ENCODE results near the gene SPATA20. TPM values are rescaled to one million over a fixed set of nuclear protein-coding genes. Genes with fewer than 3 reads are reported as not detected.

The SPATA20 gene
- total RNA-seq, 2 experiments from 2014 or later = 10.2 to 10.3 TPM

GRCh38 chr17:50527949-50528474 lies 19.0 kb upstream of the SPATA20 start:
- ATAC-seq (ENCODE audit: poor library complexity) (no peak), DNase-seq (no peak)
- Mint-ChIP-seq H3K27ac (no peak overlapping the region), H3K36me3 (ENCODE audit: low read depth) (no peaks in the 10 kb centered on the region), H3K9me3 (no peaks in the 10 kb centered on the region), H3K4me1 (ENCODE audit: low read depth) (peaks cover under 1% of the 10 kb centered on the region), H3K27me3 (peaks cover 48% of the 10 kb centered on the region), H3K4me3 (no peak overlapping the region)
- peaks cover 0 to 8% of the 10 kb centered on the region in 2 experiments for H3K9me3 ChIP-seq (ENCODE audit: control insufficient read depth in 1 of 2, insufficient read depth in 1 of 2, low read length in 2 of 2)
- intact Hi-C loops (cut with DNase I, micrococcal nuclease) = no loop called here
- H3K4me1 ChIP-seq (ENCODE audit: insufficient read depth, low read length) = peaks cover 10% of the 10 kb centered on the region
- CTCF ChIA-PET = no interaction called here
- H3K27me3 ChIP-seq (ENCODE audit: control insufficient read depth in 1 of 2, insufficient read depth in 2 of 2, low read length in 2 of 2) = peaks cover 27 to 33% of the 10 kb centered on the region in 2 experiments
- no peaks in the 10 kb centered on the region for H3K36me3 ChIP-seq (ENCODE audit: insufficient read depth, low read length)
- no peak for TF ChIP-seq CTCF (IDR thresholded peaks at IDR 0.05)
- POLR2A ChIA-PET = no interaction called here
- H3K4me3 ChIP-seq (ENCODE audit: low read length) = no peak overlapping the region
- H3K27ac ChIP-seq (ENCODE audit: low read depth in 1 of 2, low read length in 2 of 2) = no peak overlapping the region

GRCh38 chr17:50529849-50530248 lies 17.1 kb upstream of the SPATA20 start:
- peaks cover 64% of the 10 kb centered on the region for H3K27me3 Mint-ChIP-seq

DNA sequence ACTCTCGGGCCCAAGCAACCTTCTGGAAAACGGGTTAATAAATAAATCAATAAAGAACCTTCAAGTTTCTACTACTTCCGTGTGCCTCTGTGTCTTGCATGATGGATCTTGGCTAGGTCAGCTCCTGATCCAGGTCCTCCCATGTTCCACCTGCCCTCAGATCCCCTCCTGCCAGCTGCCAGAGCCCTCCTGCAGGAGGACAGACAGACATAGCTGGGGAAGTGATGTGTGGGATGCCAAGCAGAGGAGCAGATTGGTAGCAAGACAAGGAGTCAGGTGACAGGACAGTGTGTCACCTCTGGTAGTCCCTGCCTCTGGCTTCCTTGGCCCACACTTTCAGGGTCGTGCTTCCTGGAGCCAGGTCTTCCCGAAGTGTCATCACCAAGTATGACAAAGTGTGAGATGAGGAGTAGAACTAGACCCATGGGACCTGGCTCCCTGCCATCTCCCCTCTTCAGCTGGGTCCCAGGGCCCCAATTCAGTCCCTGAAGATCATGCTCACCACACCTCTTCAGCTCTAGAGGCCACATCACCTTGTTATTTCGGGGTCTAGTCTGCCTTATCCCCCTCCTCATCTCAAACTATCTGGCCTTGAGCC lies 15.4 kb upstream of the SPATA20 start:
- Histone ChIP-seq H3K4me3 (ENCODE audit: low read length) (no peak overlapping the region), H3K36me3 (ENCODE audit: insufficient read depth, low read length) (no peaks in the 10 kb centered on the region), H3K9me3 (ENCODE audit: control insufficient read depth in 1 of 2, insufficient read depth in 1 of 2, low read length in 2 of 2) (peaks cover 0 to 8% of the 10 kb centered on the region in 2 experiments), H3K27ac (ENCODE audit: low read depth in 1 of 2, low read length in 2 of 2) (no peak overlapping the region), H3K27me3 (ENCODE audit: control insufficient read depth in 1 of 2, insufficient read depth in 2 of 2, low read length in 2 of 2) (peaks cover 41 to 42% of the 10 kb centered on the region in 2 experiments), H3K4me1 (ENCODE audit: insufficient read depth, low read length) (peaks cover 20% of the 10 kb centered on the region)
- Mint-ChIP-seq H3K27ac (no peak overlapping the region), H3K36me3 (ENCODE audit: low read depth) (no peaks in the 10 kb centered on the region), H3K4me1 (ENCODE audit: low read depth) (peaks cover 9% of the 10 kb centered on the region), H3K27me3 (peaks cover 81% of the 10 kb centered on the region), H3K4me3 (no peak overlapping the region), H3K9me3 (no peaks in the 10 kb centered on the region)
- no peak for DNase-seq
- no peak for TF ChIP-seq CTCF (IDR thresholded peaks at IDR 0.05)
- CTCF ChIA-PET = no interaction called here
- no peak for ATAC-seq (ENCODE audit: poor library complexity)
- POLR2A ChIA-PET = no interaction called here
- intact Hi-C loops (cut with DNase I, micrococcal nuclease) = no loop called here

More at GRCh38 chr17:50529849-50530248, 17.1 kb upstream of the SPATA20 start:
- H3K4me3 Mint-ChIP-seq = no peak overlapping the region
- Histone ChIP-seq H3K36me3 (ENCODE audit: insufficient read depth, low read length) (no peaks in the 10 kb centered on the region), H3K4me1 (ENCODE audit: insufficient read depth, low read length) (peaks cover 20% of the 10 kb centered on the region), H3K27ac (ENCODE audit: low read depth in 1 of 2, low read length in 2 of 2) (no peak overlapping the region), H3K27me3 (ENCODE audit: control insufficient read depth in 1 of 2, insufficient read depth in 2 of 2, low read length in 2 of 2) (peaks cover 41 to 42% of the 10 kb centered on the region in 2 experiments), H3K9me3 (ENCODE audit: control insufficient read depth in 1 of 2, insufficient read depth in 1 of 2, low read length in 2 of 2) (peaks cover 0 to 8% of the 10 kb centered on the region in 2 experiments), H3K4me3 (ENCODE audit: low read length) (no peak overlapping the region)
- ChIA-PET POLR2A (no interaction called here), CTCF (no interaction called here)
- no peak for TF ChIP-seq CTCF (IDR thresholded peaks at IDR 0.05)
- no peak for ATAC-seq (ENCODE audit: poor library complexity)
- H3K9me3 Mint-ChIP-seq = no peaks in the 10 kb centered on the region
- no peaks in the 10 kb centered on the region for H3K36me3 Mint-ChIP-seq (ENCODE audit: low read depth)
- DNase-seq = no peak
- intact Hi-C loops (cut with DNase I, micrococcal nuclease) = no loop called here
- no peak overlapping the region for H3K27ac Mint-ChIP-seq
- H3K4me1 Mint-ChIP-seq (ENCODE audit: low read depth) = peaks cover 9% of the 10 kb centered on the region
